Limb (tissue), 2 donors: ENCODE results near the gene ADAMTS16.

Source experiments
- DNase-seq, 2 donors: peaks; one replicate each; pipeline ENCODE4 v3.0.0-alpha.2; 2016; ENCODE audit errors: extremely low spot score in 2 of 2

Gene ADAMTS16

DNA sequence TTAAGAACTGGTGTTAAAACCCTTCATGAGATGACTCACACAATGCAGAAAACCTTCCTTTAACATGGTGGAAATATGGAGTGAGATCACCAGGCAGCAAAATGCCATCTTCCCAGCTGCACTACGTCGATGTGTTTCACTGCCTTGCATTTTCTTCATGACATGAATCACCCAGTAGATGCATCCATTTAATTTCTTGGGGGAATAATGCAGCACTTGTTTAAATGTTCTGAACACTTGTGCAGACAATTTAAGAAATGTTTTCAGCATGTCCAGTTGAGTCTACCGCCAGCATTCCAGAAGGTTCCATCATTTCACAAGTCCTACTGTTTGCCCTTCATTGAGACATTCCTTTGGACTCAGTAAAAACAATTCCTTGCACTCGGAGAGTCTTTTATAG is 81.6 kb downstream of the ADAMTS16 start:
- no peak for DNase-seq

DNA sequence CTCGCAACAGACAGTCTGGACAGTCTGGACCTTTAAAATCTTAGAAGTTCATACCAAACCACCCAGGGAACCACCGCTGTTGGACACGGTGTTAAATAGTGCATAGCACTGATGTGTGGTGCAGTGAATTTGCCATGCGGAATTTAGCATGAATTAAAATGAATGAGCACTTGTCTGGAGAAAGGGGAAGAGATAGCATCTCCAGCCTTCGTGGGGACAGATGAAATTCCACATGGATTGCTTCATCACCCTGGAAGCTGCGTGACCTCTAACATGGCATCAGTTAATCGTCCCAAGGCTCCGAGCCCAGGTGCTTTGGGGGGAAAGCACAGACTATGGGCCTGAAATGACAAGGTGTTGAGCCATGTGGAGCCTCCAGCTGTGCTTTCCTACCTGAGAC is 91.4 kb downstream of the ADAMTS16 start:
- DNase-seq: no peak

DNA sequence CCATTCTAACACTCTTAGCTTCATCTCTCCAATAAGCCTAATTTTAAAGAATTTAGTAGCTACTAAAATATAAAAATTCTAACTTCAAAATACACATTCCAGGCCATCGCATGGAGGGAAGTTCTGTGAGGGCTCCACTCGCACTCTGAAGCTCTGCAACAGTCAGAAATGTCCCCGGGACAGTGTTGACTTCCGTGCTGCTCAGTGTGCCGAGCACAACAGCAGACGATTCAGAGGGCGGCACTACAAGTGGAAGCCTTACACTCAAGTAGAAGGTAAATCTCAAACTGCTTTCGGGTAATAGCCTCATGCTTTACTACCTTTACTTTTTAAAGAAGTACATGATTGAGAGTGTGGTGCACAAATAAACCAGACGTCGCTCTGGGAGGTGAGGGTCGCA is 94.8 kb downstream of the ADAMTS16 start:
- DNase-seq: no peak

DNA sequence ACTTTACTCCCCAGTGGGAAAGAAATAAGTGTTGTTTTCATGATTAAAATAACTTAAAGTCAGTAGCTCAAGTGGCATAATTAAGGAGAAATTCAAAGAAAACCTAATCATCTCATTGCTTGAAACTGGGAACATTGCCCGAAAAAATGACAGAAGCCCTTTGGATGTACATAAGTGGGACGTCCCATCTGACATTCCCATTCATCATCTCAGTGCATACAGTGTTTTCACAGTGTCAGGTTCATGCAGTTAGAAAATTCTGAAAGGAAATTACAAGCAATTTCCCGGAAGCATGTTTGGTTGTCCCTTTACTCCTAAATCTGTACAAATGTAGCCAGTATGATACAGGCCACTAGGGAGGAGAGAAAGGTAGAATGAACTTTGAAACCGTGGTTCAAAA is 95.6 kb downstream of the ADAMTS16 start:
- DNase-seq: no peak

DNA sequence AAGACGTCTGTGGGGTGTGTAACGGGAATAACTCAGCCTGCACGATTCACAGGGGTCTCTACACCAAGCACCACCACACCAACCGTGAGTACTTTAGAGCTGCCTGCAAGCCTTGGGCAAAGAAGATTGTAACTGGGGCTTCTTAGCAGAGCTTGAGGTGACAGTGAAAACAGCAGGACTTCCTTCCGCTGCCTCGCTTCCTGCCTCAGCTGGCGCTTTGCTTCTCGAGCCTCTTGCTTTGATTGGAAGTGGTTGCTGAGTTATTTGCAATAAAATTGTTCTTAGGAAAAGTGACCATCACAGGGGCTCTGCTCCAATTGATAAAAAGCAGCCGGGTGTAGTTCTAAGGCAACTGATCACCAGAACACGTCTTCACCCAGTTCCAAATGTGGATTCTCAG is 99.1 kb downstream of the ADAMTS16 start:
- DNase-seq: no peak

DNA sequence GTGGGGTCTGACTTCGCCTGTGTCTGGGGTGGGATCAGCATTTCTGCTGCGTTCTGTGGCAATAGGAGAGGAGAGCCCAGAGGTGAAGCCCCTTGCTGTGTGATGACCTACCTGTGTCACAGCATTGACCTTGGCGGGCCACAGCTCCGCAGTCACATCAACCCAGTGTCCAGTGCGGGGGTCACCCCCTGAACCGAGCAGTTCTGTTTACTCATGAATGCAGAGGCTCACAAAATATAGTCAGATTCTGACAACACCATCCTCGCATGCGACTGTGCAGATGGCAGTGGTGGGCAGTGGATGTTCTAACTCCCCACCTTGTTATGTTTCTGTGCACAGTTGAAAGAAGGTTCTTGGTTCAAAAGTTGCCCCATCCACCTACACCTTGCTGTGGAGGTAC is 100.1 kb downstream of the ADAMTS16 start:
- DNase-seq: no peak

DNA sequence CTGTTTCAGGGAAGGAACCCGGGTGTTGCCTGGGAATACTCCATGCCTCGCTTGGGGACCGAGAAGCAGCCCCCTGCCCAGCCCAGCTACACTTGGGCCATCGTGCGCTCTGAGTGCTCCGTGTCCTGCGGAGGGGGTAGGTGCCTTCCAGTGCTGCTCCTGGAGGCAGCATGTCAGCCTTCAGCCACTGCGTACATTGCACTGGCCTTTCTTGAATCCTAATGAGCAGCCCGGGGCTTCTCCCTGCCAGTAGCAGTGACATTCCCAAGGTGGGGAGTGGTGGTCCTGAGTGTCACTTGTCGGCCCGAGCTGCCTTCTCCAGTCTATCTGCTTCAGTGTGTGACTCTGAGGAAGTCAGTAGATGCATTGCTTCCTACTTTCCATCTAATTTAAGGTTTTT is 101.9 kb downstream of the ADAMTS16 start:
- DNase-seq: no peak

DNA sequence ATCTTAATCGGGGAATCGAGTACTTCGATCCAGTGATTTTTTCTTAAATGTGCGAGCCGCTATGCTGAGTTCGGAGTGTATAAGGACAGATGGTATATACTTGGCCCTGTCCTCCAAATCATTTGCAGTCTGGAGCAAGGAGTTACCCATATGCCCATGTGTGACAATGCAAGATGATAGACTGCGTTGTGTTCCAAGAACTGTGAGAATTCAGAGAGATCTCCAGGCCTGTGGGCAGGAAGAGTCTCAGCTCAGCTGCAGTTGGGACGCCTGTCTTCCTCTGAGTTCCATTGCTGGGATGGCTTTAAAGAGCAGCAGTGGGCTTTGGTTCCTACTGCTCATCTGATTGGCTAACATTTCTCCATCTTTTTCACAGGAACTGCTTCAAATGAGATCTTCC is 106.6 kb downstream of the ADAMTS16 start:
- no peak for DNase-seq

DNA sequence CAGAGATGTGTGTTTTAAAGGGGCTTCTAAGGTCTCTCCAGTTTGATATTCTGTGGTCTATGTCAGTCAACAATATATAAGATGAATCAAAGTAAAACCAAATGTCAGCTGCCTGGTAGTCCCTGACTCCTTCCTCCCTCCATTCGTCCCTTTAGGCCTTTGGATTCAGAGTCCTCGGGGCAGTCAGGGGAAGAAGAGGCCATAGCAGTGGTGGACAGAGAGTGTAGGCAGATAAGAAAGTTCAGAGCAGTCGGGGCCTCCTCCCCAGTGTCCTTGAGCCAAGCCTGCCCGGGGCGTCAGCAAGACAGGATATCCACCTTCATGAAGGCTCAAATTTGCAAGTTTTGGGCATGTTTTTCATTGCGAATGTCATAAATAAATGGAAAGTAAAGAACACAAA is 110.6 kb downstream of the ADAMTS16 start:
- no peak for DNase-seq

DNA sequence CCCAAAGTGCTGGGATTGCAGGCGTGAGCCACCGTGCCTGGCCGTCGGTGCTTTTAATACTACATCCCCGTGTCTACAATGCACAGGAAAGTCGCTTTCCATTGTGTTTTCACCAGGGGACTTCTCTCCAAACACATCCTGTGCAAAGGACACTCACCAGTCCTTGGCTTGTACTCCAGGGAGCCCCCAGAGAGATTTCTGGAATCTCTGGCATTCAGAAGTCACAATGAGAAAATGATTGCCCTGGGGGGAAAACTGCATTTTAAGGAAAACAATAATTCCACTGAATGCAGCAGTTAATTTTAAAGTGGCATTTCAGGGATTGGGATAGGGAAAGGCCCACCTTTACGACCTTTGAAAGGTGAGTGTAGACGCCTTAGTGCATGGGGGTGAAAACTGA is 112.0 kb downstream of the ADAMTS16 start:
- DNase-seq: no peak

DNA sequence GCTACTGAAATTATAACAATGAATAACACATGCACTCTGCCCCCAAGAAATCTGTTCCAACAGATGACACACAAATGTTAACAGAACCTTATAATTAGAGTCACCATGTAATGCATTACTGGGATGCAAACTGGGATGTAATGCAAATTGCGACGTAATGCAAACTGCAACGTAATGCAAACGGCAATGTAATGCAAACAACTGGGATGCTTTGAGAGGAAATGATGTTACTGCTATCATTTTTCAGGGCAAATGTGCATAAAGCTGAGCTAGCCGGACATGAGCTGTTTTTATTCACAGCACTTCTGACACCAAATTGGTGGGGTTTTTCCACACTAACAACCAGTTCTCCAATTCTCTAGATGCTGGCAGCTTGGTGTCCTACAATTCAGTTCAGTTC is 117.2 kb downstream of the ADAMTS16 start:
- no peak for DNase-seq

DNA sequence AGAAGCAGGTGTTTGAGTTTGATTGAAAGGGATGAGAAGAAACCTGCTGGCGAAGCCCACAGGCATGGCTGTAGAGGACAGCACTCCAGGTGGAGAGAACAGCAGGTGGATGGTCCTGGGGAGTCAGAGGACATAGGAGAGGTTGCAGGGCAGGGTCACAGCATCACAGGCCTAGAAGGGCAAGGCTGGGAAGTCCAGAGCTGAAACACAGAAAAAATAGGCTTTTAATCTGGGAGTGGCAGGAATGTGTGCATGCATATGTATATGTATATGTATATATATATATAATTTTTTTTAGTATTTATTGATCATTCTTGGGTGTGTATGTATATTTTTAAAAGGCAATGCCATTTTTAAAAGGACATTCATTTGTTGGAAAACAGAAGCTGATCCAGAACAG is 118.4 kb downstream of the ADAMTS16 start:
- no peak for DNase-seq

DNA sequence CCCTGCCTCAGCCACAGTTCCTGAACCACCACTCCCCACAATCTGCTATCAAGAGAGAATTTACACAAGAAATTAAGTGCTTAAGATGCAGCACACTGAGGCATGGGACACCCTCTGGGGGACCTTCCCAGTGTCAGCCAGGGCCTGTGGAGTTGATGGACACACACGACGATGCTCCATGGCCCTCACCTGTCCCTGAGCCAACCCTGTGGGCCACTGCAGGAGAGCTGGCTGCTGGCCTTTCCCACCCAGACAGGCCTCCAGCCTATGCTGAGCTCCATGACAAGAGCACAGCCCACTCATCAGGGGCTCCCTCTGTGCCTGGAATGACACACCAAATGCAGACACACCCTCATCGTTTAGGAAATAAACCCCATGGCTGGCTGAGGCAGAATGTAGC is 124.6 kb downstream of the ADAMTS16 start:
- DNase-seq: no peak

DNA sequence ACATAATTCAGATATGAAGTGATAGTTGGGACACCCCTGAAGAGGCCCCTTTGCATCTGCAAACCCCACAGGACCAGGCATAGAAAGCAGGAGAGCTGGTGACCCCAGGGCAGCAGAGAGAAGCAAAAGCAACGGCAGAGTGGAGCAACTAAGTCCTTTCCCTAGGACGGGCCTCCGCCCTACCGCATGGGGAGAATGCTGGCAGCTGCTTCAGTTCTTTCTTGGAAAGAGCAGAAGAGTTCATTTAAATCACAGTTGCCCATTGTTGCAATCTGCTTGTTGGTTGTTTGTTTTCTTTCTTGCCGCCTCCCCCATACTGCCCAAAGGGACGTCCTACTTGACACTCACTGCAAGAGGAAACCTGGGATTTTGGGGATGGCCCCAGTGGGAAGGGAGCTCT is 126.2 kb downstream of the ADAMTS16 start:
- DNase-seq: no peak

DNA sequence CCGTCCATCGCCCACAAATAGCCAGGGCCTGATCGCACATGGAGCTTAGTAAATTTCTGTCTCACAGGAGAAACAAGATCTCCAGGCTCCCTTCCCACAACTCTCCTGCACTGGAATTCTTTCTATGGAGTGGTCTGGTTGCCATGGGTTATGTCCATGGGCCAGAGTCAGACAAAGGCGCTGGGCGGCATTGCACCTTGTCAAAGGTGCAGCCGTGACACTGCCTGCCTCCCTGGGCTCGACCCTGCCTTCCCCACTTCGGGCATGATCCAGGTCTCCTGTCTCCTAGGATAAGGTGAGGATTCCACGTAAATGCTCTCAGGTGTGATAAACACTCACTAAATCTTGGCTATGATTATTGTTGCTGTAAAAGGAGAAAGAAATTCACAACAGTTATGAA is 130.0 kb downstream of the ADAMTS16 start:
- no peak for DNase-seq

DNA sequence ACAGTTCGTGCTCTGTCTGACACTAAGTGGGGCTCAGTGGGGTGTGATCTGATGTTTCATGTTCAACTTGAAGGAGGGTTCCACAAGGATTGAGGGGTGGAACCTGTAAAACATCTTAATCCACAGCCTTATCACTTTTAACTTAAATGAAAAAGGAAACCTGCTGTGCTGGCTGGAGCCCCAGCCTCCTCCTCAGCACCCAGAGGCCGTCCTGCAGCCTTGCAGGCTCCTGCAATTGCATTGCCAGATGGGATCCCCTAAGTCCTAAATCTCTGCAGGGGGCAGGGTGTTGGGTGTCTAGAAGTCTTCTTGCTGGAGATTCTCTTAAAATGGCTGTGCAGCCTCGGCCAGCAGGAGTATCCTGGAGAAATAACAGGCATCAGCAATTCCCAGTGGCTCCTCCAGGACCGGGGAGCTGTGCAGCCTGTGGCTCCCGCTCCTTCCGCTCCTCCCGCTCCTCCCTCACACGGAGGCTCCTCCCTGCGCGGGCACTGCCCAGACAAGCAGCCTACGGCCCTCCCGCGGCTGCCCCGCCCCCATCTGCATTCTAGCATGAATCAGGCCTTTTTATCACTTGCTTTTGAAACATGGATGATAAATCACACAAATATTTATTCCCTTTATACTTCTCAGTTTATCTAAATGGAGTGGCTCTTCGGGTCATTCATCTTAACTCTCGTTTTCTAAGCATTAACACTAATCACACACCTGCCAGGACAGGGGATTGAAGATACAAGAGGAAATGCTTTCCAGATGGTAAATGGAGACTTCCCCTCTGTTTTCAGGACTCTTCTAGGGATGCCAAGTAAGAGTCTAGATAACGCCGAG is 131.0 kb downstream of the ADAMTS16 start:
- peak in 1 of 2 donors; percentile 63 for DNase-seq

DNA sequence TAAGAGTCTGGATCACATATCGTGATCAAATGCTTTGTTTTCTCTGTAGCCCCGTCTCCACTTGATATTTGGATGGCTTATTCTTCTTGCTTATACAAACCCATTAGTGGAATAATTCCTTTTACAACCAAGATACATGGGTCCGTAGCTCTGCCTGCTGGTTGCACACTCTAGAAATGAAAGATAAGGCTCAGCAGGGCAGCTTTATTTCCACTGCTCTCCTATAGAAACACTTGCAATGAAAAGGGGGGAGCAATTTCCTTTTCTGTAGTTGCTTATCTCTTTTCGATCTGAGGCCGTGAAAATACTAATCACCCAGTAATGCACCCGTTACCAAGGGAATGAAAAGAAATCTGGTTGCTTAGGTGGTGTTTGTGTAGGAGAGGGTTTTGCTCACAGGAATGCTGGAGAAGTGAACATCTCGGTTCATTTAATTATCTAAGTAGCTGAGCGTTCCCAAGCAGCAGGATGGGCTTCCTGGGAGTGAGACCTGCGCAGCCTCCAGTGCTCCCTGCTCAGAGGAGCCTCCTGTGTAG is 131.7 kb downstream of the ADAMTS16 start:
- no peak for DNase-seq

DNA sequence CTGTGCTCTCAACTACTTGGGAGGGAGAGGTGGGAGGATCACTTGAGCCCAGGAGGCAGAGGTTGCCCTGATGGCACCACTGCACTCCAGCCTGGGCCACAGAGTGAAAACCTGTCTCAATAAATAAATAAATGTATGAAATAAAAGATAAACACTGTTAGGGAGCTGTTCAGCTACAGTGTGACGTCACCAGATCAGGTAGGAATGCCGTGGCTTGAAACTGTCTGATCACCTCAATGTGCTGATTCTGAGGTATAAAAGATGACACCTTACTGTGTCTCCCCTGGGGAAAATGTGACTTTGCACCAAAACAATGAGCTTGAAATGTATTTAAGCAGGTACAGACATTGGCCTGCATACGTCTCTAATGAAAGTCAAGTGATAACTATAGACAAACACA is 133.3 kb downstream of the ADAMTS16 start:
- DNase-seq: no peak

DNA sequence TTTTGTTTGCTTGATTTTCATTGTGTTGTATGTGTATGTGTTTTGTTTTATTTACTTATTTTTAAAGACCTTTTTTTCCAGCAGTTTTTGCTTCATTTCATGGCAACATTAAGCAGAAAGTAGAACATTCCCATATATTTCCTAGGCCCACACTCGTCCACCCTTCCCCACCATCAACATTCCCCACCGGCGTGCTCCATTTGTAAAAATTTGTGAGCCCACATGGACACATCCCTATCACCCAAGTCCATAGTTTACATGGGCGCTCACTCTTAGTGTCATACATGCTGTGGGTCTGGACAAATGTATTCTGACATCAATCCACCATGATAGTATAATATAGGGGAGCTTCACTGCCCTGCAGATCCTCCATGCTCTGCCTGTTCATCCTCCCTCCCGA is 133.8 kb downstream of the ADAMTS16 start:
- no peak for DNase-seq

DNA sequence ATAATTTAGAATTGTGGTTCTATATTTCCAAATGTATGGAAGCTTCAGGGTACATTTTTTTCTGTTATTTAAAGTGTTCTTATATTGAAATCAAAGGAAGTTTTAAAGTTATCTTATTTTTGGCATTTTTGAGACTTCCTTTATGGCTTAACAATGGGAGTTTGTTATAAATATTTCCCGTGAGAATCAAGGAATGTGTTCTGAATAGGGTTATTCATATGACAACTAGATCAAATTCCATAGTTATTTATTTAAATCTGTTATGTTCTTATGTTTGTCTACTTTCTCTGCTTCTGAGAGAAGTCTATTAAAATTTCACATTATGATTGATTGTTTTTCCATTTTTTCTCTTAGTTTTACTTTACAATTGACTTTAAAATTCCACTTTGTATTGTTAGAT is 135.1 kb downstream of the ADAMTS16 start:
- DNase-seq: no peak

DNA sequence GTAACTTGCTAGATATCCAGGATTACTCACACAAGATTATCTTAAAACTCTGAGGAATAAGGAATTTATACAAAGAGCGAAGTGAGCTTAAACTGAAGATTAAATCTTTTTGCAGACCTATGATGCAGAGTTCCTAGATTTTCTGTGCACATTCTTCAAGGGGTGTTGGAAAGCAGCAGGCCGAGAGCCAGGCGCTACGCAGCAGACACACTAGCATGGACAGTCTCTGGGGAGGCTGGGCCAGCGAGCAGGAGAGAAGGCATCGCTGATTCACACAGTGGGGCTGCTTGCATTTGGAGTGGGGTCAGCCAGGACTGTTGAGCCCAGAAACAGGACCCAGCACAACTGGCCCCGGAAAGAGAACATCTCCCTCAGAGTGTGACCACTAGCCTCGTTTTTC is 136.3 kb downstream of the ADAMTS16 start:
- no peak for DNase-seq

DNA sequence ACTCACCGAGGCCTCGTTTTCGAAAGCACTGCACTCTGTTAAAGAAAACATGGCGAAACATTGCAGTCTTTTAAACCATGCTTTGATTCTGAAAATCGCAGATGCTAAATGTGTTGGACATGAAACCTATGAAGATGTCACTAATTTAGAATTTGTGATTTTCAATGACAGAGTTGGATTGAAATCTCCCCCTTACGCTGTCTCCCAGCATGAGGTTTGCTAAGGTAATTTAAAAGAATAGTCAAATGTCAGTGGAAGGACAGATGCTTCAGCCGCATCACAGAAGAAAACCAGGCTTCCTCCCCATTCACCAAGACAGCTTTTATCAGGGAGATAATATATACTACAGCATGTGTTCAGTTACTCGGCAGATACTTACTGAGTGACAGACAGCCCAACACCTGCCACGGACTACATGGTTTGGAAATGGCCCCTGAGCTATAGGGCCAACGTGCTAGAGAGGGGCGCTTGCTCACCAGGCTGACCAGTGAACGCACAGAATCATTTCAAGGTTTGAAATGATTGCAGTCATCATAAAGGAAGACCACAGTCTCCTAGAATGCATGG is 136.9 kb downstream of the ADAMTS16 start:
- no peak for DNase-seq

DNA sequence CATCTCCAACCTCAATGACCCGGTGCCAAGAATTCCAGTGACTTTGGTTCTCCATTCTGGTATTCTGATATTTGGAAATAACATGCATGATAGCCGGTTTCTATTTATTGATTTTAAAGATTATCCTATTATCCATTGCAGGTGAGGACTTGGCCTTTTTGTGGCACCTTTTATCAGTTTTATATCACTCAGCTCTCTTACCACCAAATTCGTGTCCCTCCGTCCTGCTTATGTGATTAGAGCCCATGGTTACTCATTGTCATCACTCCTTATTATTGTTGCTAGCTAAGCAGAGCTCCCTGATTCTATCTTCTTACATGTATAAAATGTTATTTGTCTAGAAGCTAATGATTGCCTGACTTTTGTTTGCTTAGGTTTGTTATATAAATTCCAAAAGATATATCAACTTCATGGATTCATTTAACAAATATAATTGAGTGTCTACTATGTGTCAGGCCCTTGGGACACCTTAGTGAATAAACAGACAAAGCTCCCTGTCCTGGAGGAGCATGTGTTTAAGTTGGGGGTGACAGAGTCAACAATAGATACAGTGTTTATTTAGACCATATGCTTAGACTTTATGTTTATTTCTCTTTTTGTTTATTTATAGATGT is 138.2 kb downstream of the ADAMTS16 start:
- DNase-seq: no peak
